OCI-LY7 (cell line): ENCODE measurements around the gene GOLGA6L10.

Source experiments
- EZH2phosphoT487 ChIP-seq: fragments of 200-600 bp; sonication (generic); IDR thresholded peaks from 2 replicates; pipeline ENCODE4 v1.6.1; 2018; ENCODE audit warnings: low read depth, borderline replicate concordance, mild to moderate bottlenecking, mixed run types, antibody characterized with exemption, low read length, moderate library complexity, mixed read lengths
- TF ChIP-seq, protein P1 (sequence below): fragments of 200-600 bp; sonication (generic); conservative IDR thresholded peaks from 2 replicates; pipeline ENCODE4 v1.5.1; 2014; ENCODE audit warnings: mild to moderate bottlenecking, antibody characterized with exemption, low read length, moderate library complexity, mixed read lengths

DNA sequence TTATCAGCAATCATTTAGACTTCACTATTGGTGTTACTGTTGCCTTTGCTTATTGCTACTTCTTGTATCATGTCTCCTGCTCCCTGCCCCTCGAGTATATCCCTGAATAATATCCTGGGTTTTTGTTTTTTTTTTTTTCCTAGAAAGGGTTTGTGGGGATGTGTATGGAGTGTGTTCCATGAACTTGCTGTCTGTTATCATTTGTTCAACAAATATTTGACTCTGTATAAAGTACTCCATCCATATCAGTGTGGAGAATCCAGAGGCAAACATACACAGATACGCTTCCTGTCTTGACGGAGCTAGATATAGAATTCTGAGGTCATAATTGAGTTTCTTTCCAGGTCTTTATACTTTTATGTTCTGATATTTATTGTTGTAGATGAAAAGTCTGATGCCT lies 48.5 kb upstream of the GOLGA6L10 start:
- TF ChIP-seq, protein P1, sequence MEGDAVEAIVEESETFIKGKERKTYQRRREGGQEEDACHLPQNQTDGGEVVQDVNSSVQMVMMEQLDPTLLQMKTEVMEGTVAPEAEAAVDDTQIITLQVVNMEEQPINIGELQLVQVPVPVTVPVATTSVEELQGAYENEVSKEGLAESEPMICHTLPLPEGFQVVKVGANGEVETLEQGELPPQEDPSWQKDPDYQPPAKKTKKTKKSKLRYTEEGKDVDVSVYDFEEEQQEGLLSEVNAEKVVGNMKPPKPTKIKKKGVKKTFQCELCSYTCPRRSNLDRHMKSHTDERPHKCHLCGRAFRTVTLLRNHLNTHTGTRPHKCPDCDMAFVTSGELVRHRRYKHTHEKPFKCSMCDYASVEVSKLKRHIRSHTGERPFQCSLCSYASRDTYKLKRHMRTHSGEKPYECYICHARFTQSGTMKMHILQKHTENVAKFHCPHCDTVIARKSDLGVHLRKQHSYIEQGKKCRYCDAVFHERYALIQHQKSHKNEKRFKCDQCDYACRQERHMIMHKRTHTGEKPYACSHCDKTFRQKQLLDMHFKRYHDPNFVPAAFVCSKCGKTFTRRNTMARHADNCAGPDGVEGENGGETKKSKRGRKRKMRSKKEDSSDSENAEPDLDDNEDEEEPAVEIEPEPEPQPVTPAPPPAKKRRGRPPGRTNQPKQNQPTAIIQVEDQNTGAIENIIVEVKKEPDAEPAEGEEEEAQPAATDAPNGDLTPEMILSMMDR = no peak
- TF ChIP-seq EZH2phosphoT487 = no peak
